HepG2 (cell line): Measurements from ENCODE around the gene PRSS53. TPM values are rescaled to one million over a fixed set of nuclear protein-coding genes. Genes with fewer than 3 reads are reported as not detected.
A peak's percentile ranks its signal among the peaks of the same experiment; 100 is the strongest.

ENCODE experiments used
- ATAC-seq: fragments of 200-7000 bp; cut with Tn5 transposase; 3 replicates; pipeline ENCODE4 v1.9.1; 2020; ENCODE audit warnings: mild to moderate bottlenecking, moderate library complexity
- BruUV-seq: library from RNA; stranded (reverse); fragments of 400-500 nt; replicated peaks from 2 replicates; lab custom pipeline; 2021; lab: Mats Ljungman, UMichigan
- CTCF ChIA-PET: fragments of 300-600 bp; formaldehyde crosslinking; extraction: SDS; loops from one replicate; lab custom pipeline; 2021; ENCODE audit warnings: low total read pairs, inconsistent platforms, low intra/inter-chr PET ratio; lab: Yijun Ruan, JAX
- POLR2A ChIA-PET: fragments of 350-600 bp; sonication (Branson Sonifier 250); formaldehyde crosslinking; loops from one replicate; lab custom pipeline; 2020; ENCODE audit warnings: antibody characterized with exemption, inconsistent platforms; lab: Yijun Ruan, JAX
- DNase-seq: peaks from one replicate; pipeline ENCODE4 v3.0.0-alpha.2; 2015; ENCODE audit warnings: low spot score
- FAIRE-seq: peaks from 3 replicates; lab custom pipeline; 2011; peaks lifted over from hg19 to GRCh38; lab: Jason Lieb, UNC
- H2AFZ ChIP-seq: one replicate; pipeline ENCODE4 v1.6.1; 2011; ENCODE audit warnings: low read length, inconsistent platforms
- H3K27ac ChIP-seq: fragments of 300-600 bp; 3 replicates; pipeline ENCODE4 v1.8.0; 2011; ENCODE audit warnings: mixed run types, mild to moderate bottlenecking, mixed read lengths, low read length, inconsistent platforms; ENCODE audit not compliant: insufficient read depth; ENCODE audit errors: extremely low read length
- H3K27me3 ChIP-seq, 2 experiments: fragments of 200-600 bp in 1 of 2; 2 replicates in 1 of 2; 3 replicates in 1 of 2; pipeline versions ENCODE4 v1.6.0 to v1.8.0; 2011; ENCODE audit warnings: low read length in 2 of 2, mild to moderate bottlenecking in 2 of 2, moderate library complexity in 2 of 2, inconsistent platforms in 1 of 2; ENCODE audit not compliant: insufficient read depth in 2 of 2, control insufficient read depth in 1 of 2
- H3K36me3 ChIP-seq, 2 experiments: fragments of 200-600 bp in 1 of 2; replicated peaks in 1 of 2; 2 replicates in 1 of 2; 3 replicates in 1 of 2; pipeline versions ENCODE4 v1.5.1 to v1.8.0; 2011; ENCODE audit warnings: low read length in 2 of 2, inconsistent platforms in 1 of 2; ENCODE audit not compliant: insufficient read depth in 2 of 2, control insufficient read depth in 1 of 2
- H3K4me1 ChIP-seq: 2 replicates; pipeline ENCODE4 v1.5.1; 2012; ENCODE audit warnings: low read length, inconsistent platforms; ENCODE audit not compliant: insufficient read depth
- H3K4me2 ChIP-seq: 2 replicates; pipeline ENCODE4 v1.6.0; 2011; ENCODE audit warnings: low read depth, low read length, inconsistent platforms
- H3K4me3 ChIP-seq, 3 experiments: fragments of 200-600 bp in 1 of 3; sonication (generic), shearing (Covaris generic) in 1 of 3; replicated peaks in 1 of 3; 2 replicates each; pipeline ENCODE4 v1.5.1; 2011 to 2016; ENCODE audit warnings: low read length in 3 of 3, inconsistent platforms in 2 of 3, low read depth in 2 of 3, mild to moderate bottlenecking in 2 of 3, control low read depth in 1 of 3, mixed read lengths in 1 of 3; ENCODE audit not compliant: insufficient read depth in 1 of 3
- H3K79me2 ChIP-seq: one replicate; pipeline ENCODE4 v1.6.1; 2011; ENCODE audit warnings: low read length, inconsistent platforms; ENCODE audit not compliant: insufficient read depth
- H3K9ac ChIP-seq: 2 replicates; pipeline ENCODE4 v1.6.0; 2011; ENCODE audit warnings: mild to moderate bottlenecking, low read depth, low read length, inconsistent platforms; ENCODE audit not compliant: insufficient read depth
- H3K9me3 ChIP-seq: 2 replicates; pipeline ENCODE4 v1.5.1; 2012; ENCODE audit warnings: mild to moderate bottlenecking, low read length
- H4K20me1 ChIP-seq: 2 replicates; pipeline ENCODE4 v1.6.0; 2011; ENCODE audit warnings: inconsistent platforms, mild to moderate bottlenecking, low read length, moderate library complexity; ENCODE audit not compliant: insufficient read depth
- ATF4 ChIP-seq, 2 experiments: fragments of 450-650 bp in 1 of 2; sonication (generic) in 1 of 2; formaldehyde crosslinking; IDR thresholded peaks; 2 replicates each; pipeline versions ENCODE4 v1.5.0 to v1.8.0; 2020 to 2022; ENCODE audit warnings: mild to moderate bottlenecking in 1 of 2, missing genetic modification reagents in 1 of 2
- BCL6 ChIP-seq: IDR thresholded peaks from 2 replicates; pipeline ENCODE4 v1.6.1; 2016; ENCODE audit warnings: missing genetic modification reagents, missing compliant biosample characterization
- BHLHE40 ChIP-seq: IDR thresholded peaks from 2 replicates; pipeline ENCODE4 v1.6.1; 2011; ENCODE audit warnings: low read length, improper control_type of control experiment
- CREB1 ChIP-seq, 2 experiments: fragments of 450-650 bp in 1 of 2; IDR thresholded peaks; 2 replicates each; pipeline ENCODE4 v1.6.1; 2016 to 2017; ENCODE audit warnings: control low read depth in 1 of 2, mild to moderate bottlenecking in 1 of 2, missing compliant biosample characterization in 1 of 2, missing genetic modification characterization in 1 of 2
- DZIP1 ChIP-seq: sonication (generic); formaldehyde crosslinking; IDR thresholded peaks from 2 replicates; pipeline ENCODE4 v1.5.0; 2020; ENCODE audit warnings: mild to moderate bottlenecking, missing genetic modification reagents
- ELF3 ChIP-seq: IDR thresholded peaks from 2 replicates; pipeline ENCODE4 v1.6.1; 2016; ENCODE audit warnings: missing genetic modification reagents, missing compliant biosample characterization
- GLI4 ChIP-seq: sonication (generic); formaldehyde crosslinking; IDR thresholded peaks from 2 replicates; pipeline ENCODE4 v1.5.1; 2020; ENCODE audit warnings: missing genetic modification reagents, mild to moderate bottlenecking, moderate library complexity, borderline replicate concordance
- MIXL1 ChIP-seq: IDR thresholded peaks from 2 replicates; pipeline ENCODE4 v1.6.1; 2016
- PLRG1 ChIP-seq: fragments of 450-650 bp; conservative IDR thresholded peaks from 2 replicates; pipeline ENCODE4 v1.6.1; 2016
- RAD51 ChIP-seq: fragments of 450-650 bp; IDR thresholded peaks from 2 replicates; pipeline ENCODE4 v1.6.1; 2016; ENCODE audit warnings: borderline replicate concordance
- UBTF ChIP-seq: sonication (generic); formaldehyde crosslinking; IDR thresholded peaks from 2 replicates; pipeline ENCODE4 v1.4.0; 2020; ENCODE audit warnings: mild to moderate bottlenecking, missing genetic modification reagents
- ZMYM4 ChIP-seq: sonication (generic); formaldehyde crosslinking; IDR thresholded peaks from 2 replicates; pipeline ENCODE4 v1.8.1; 2023; ENCODE audit warnings: mild to moderate bottlenecking, missing genetic modification reagents
- ZNF121 ChIP-seq: sonication (generic); formaldehyde crosslinking; IDR thresholded peaks from 2 replicates; pipeline ENCODE4 v1.5.0; 2020; ENCODE audit warnings: mild to moderate bottlenecking, missing genetic modification reagents
- ZNF253 ChIP-seq: sonication (generic); formaldehyde crosslinking; IDR thresholded peaks from 2 replicates; pipeline ENCODE4 v1.8.0; 2022; ENCODE audit warnings: mild to moderate bottlenecking, missing genetic modification reagents, borderline replicate concordance
- ZNF256 ChIP-seq: sonication (generic); formaldehyde crosslinking; conservative IDR thresholded peaks from 2 replicates; pipeline ENCODE4 v1.4.0; 2020; ENCODE audit warnings: missing genetic modification reagents
- ZNF350 ChIP-seq: sonication (generic); formaldehyde crosslinking; IDR thresholded peaks from 2 replicates; pipeline ENCODE4 v1.4.0; 2020; ENCODE audit warnings: mild to moderate bottlenecking, low read depth, missing genetic modification reagents, borderline replicate concordance
- ZNF883 ChIP-seq: sonication (generic); formaldehyde crosslinking; IDR thresholded peaks from 2 replicates; pipeline ENCODE4 v1.5.1; 2020; ENCODE audit warnings: mild to moderate bottlenecking, missing genetic modification reagents; ENCODE audit errors: not compliant biosample characterization
- WGBS: methylation state at CpG from one replicate; pipeline ENCODE4 v1.1.6; 2017; ENCODE audit warnings: low lambda C conversion rate; 5-methylcytosine and 5-hydroxymethylcytosine counted together
- in situ Hi-C: cut with HindIII; loops from 2 replicates; pipeline ENCODE4 v1.10.0; 2017; ENCODE audit warnings: low pct_unique_long_range_greater_than_20kb; ENCODE audit not compliant: extremely low pct_ligation_motif_present
- intact Hi-C: fragments of 100-400 bp; cut with micrococcal nuclease; formaldehyde crosslinking; loops from one replicate; pipeline ENCODE4 v1.10.0; 2022; ENCODE audit not compliant: unreplicated experiment
- polyA plus RNA-seq, 8 experiments: library from polyadenylated mRNA; depleted of rRNA in 3 of 8; stranded (reverse) in 7 of 8; unstranded in 1 of 8; fragments of >200 nt; fragmentation: Illumina TruSeq in 4 of 8; extraction: Trizol in 4 of 8; gene quantifications; 2 replicates each; pipeline versions ENCODE4 v1.2.1 to v1.2.3, GENCODE V29; 2011 to 2016; ENCODE audit warnings: low read depth in 4 of 8, missing spikeins in 1 of 8, mixed read lengths in 1 of 8; ENCODE audit not compliant: insufficient read depth in 1 of 8
- total RNA-seq, 5 experiments: library from RNA; depleted of rRNA; stranded (reverse); fragments of >200 nt; fragmentation: Illumina TruSeq; extraction: Trizol; gene quantifications; 2 replicates each; pipeline ENCODE4 v1.2.3, GENCODE V29; 2016; ENCODE audit warnings: low read depth in 1 of 5

Gene PRSS53
- total and polyA plus RNA-seq, 2 of the 13 experiments (the other 11 are each of a cell fraction or from before 2014, with no cell fraction given) = 2.2 to 7.4 TPM

- in situ Hi-C loops = no loop called here
- peak overlapping the region; percentile 77 for H3K4me2 ChIP-seq
- H3K4me1 ChIP-seq = peaks cover 48% of the 10 kb centered on the region
- 31% methylated on average over 13 of the region's 18 CpGs for WGBS
- peak overlapping the region; percentile 25 for H3K9ac ChIP-seq
- TSS peak; percentile 43 for BruUV-seq
- CTCF ChIA-PET = no interaction called here
- no peaks in the 10 kb centered on the region for H3K79me2 ChIP-seq
- H3K36me3 ChIP-seq = peaks cover 4 to 6% of the 10 kb centered on the region in 2 experiments; a peak in 4 of 5 replicates
- ATAC-seq (peak; percentile 37), FAIRE-seq (peak; percentile 60), DNase-seq (no peak)
- H3K4me3 ChIP-seq = peak overlapping the region; percentile 35 to 69 (median 40)
- H2AFZ ChIP-seq = no peak overlapping the region
- intact Hi-C loops = no loop called here
- H3K27me3 ChIP-seq = peaks cover 2 to 3% of the 10 kb centered on the region in 2 experiments; a peak in 2 of 5 replicates
- POLR2A ChIA-PET = interaction anchor here (1.0 to 11.4 kb wide), 7 partner anchors 14 to 378 kb away, joined by 3 to 275 read pairs (median 3); partner anchors contain the start of genes HSD3B7, KAT8 and ZNF668
- no peaks in the 10 kb centered on the region for H3K9me3 ChIP-seq
- H3K27ac ChIP-seq = no peak overlapping the region
- no peaks in the 10 kb centered on the region for H4K20me1 ChIP-seq
- TF ChIP-seq ZNF253 (CRISPR knock-in tag) = 0 out of 2 replicates have a peak, but pooled peaks have one; percentile 43
- 0 out of 2 replicates have a peak, but pooled peaks have one; percentile 4 for TF ChIP-seq ELF3
- TF ChIP-seq PLRG1 = no peak
- peak; percentile 87 for TF ChIP-seq BHLHE40
- TF ChIP-seq CREB1 (IDR thresholded peaks at IDR 0.05) = 0 out of 2 replicates have a peak, but pooled peaks have one; percentile 23
- TF ChIP-seq CREB1 (CRISPR knock-in tag; IDR thresholded peaks at IDR 0.05) = no peak
- TF ChIP-seq DZIP1 (CRISPR knock-in tag) = 0 out of 2 replicates have a peak, but pooled peaks have one; percentile 4
- 0 out of 2 replicates have a peak, but pooled peaks have one; percentile 58 for TF ChIP-seq ZNF256 (CRISPR knock-in tag)
- TF ChIP-seq ZNF883 (CRISPR knock-in tag) = peak; percentile 12
- TF ChIP-seq GLI4 (CRISPR knock-in tag) = 0 out of 2 replicates have a peak, but pooled peaks have one; percentile 62
- peak; percentile 82 for TF ChIP-seq BCL6 (CRISPR knock-in tag)
- 0 out of 2 replicates have a peak, but pooled peaks have one; percentile 10 for TF ChIP-seq ZNF121 (CRISPR knock-in tag)
- 0 out of 2 replicates have a peak, but pooled peaks have one; percentile 12 for TF ChIP-seq ZNF350 (CRISPR knock-in tag)
- TF ChIP-seq UBTF (CRISPR knock-in tag) = no peak
- TF ChIP-seq MIXL1 (CRISPR knock-in tag) = no peak
- TF ChIP-seq RAD51 = peak; percentile 32; the same call in 1 of the 2 replicates
- TF ChIP-seq ZMYM4 (CRISPR knock-in tag) = no peak; the same call in 1 of the 2 replicates
- 0 out of 4 replicates have a peak, but pooled peaks of 1 of the 2 experiments have one; percentile 33 for TF ChIP-seq ATF4 (CRISPR knock-in tag; IDR thresholded peaks at IDR 0.05)
Measured at GRCh38 chr16:31134625-31135534, 46.1 kb upstream of the PRSS53 start.
